GM12873 (cell line): Measurements from ENCODE around the gene PNPLA5.

Experiments used
- CTCF ChIP-seq: IDR thresholded peaks from 2 replicates; pipeline ENCODE4 v1.5.1; 2012; ENCODE audit warnings: low read depth, mild to moderate bottlenecking, moderate library complexity, low read length, control low read depth; ENCODE audit not compliant: insufficient read depth; ENCODE audit errors: missing control alignments

Gene PNPLA5

GRCh38 chr22:43878831-43879550 is 12.8 kb downstream of the PNPLA5 start:
- TF ChIP-seq CTCF, result no peak

- TF ChIP-seq CTCF, result no peak
Measured at GRCh38 chr22:43878079-43878795, 13.6 kb downstream of the PNPLA5 start.

- TF ChIP-seq CTCF, result no peak
Measured at GRCh38 chr22:43876866-43877509, 14.8 kb downstream of the PNPLA5 start.

GRCh38 chr22:43869799-43870198 is 22.0 kb downstream of the PNPLA5 start:
- no peak for TF ChIP-seq CTCF

GRCh38 chr22:43867839-43868635 is 23.8 kb downstream of the PNPLA5 start:
- TF ChIP-seq CTCF, result no peak

- no peak for TF ChIP-seq CTCF
Measured at GRCh38 chr22:43862882-43863202, 29.0 kb downstream of the PNPLA5 start.
